Skeletal muscle satellite cell (primary cell): ENCODE results near the gene LINC00632.

ENCODE experiments used
- H3K27me3 ChIP-seq: 2 replicates; pipeline ENCODE4 v1.7.0; 2013; ENCODE audit warnings: low read length; ENCODE audit not compliant: control insufficient read depth, insufficient read depth
- H3K36me3 ChIP-seq: 2 replicates; pipeline ENCODE4 v1.7.0; 2013; ENCODE audit warnings: mild to moderate bottlenecking, control low read depth, low read length; ENCODE audit not compliant: insufficient read depth
- H3K4me1 ChIP-seq: 2 replicates; pipeline ENCODE4 v1.7.0; 2013; ENCODE audit warnings: low read length; ENCODE audit not compliant: control insufficient read depth, insufficient read depth
- H3K4me2 ChIP-seq: 2 replicates; pipeline ENCODE4 v1.7.0; 2013; ENCODE audit warnings: mild to moderate bottlenecking, low read length
- H3K4me3 ChIP-seq: 2 replicates; pipeline ENCODE4 v1.7.0; 2013; ENCODE audit warnings: low read length
- H3K9ac ChIP-seq: 2 replicates; pipeline ENCODE4 v1.7.0; 2013; ENCODE audit warnings: mild to moderate bottlenecking, low read depth, low read length, moderate library complexity
- H3K9me3 ChIP-seq: replicated peaks from 2 replicates; pipeline ENCODE4 v1.7.0; 2013; ENCODE audit warnings: mild to moderate bottlenecking, control low read depth, low read length

LINC00632 gene

GRCh38 chrX:140713174-140713539 lies 3.6 kb downstream of the LINC00632 start:
- H3K4me1 ChIP-seq, result no peaks in the 10 kb centered on the region
- no peaks in the 10 kb centered on the region for H3K27me3 ChIP-seq
- H3K9ac ChIP-seq, result no peak overlapping the region
- peak overlapping the region; percentile 35 for H3K4me2 ChIP-seq
- no peaks in the 10 kb centered on the region for H3K36me3 ChIP-seq
- no peaks in the 10 kb centered on the region for H3K9me3 ChIP-seq
- H3K4me3 ChIP-seq, result no peak overlapping the region

GRCh38 chrX:140715787-140716186 lies 6.2 kb downstream of the LINC00632 start:
- no peak overlapping the region for H3K9ac ChIP-seq

GRCh38 chrX:140723121-140723715 lies 13.7 kb downstream of the LINC00632 start:
- no peaks in the 10 kb centered on the region for H3K27me3 ChIP-seq
- H3K36me3 ChIP-seq, result no peaks in the 10 kb centered on the region
- H3K4me1 ChIP-seq, result no peaks in the 10 kb centered on the region
- H3K4me3 ChIP-seq, result no peak overlapping the region
- H3K9me3 ChIP-seq, result no peaks in the 10 kb centered on the region
- H3K4me2 ChIP-seq, result no peak overlapping the region
- no peak overlapping the region for H3K9ac ChIP-seq

More at GRCh38 chrX:140715787-140716186, 6.2 kb downstream of the LINC00632 start:
- Histone ChIP-seq H3K9me3 (no peaks in the 10 kb centered on the region), H3K27me3 (no peaks in the 10 kb centered on the region), H3K4me1 (no peaks in the 10 kb centered on the region), H3K4me3 (no peak overlapping the region), H3K36me3 (no peaks in the 10 kb centered on the region), H3K4me2 (no peak overlapping the region)

GRCh38 chrX:140724309-140724708 lies 14.8 kb downstream of the LINC00632 start:
- no peak overlapping the region for H3K9ac ChIP-seq
- no peak overlapping the region for H3K4me2 ChIP-seq
- H3K4me3 ChIP-seq, result no peak overlapping the region
- no peaks in the 10 kb centered on the region for H3K36me3 ChIP-seq
- H3K27me3 ChIP-seq, result no peaks in the 10 kb centered on the region
- H3K9me3 ChIP-seq, result no peaks in the 10 kb centered on the region
- no peaks in the 10 kb centered on the region for H3K4me1 ChIP-seq

- Histone ChIP-seq H3K4me1 (no peaks in the 10 kb centered on the region), H3K4me3 (no peak overlapping the region), H3K4me2 (no peak overlapping the region), H3K9ac (no peak overlapping the region), H3K27me3 (no peaks in the 10 kb centered on the region), H3K9me3 (no peaks in the 10 kb centered on the region), H3K36me3 (no peaks in the 10 kb centered on the region)
Observed at GRCh38 chrX:140724736-140725135, 15.2 kb downstream of the LINC00632 start.

GRCh38 chrX:140725500-140725899 lies 15.9 kb downstream of the LINC00632 start:
- Histone ChIP-seq H3K4me3 (no peak overlapping the region), H3K4me1 (no peaks in the 10 kb centered on the region), H3K9ac (no peak overlapping the region), H3K27me3 (no peaks in the 10 kb centered on the region), H3K9me3 (no peaks in the 10 kb centered on the region), H3K36me3 (no peaks in the 10 kb centered on the region), H3K4me2 (no peak overlapping the region)

- Histone ChIP-seq H3K9me3 (no peaks in the 10 kb centered on the region), H3K4me2 (no peak overlapping the region), H3K9ac (no peak overlapping the region), H3K4me1 (no peaks in the 10 kb centered on the region), H3K27me3 (no peaks in the 10 kb centered on the region), H3K4me3 (no peak overlapping the region), H3K36me3 (no peaks in the 10 kb centered on the region)
Observed at GRCh38 chrX:140733766-140734342, 24.3 kb downstream of the LINC00632 start.

GRCh38 chrX:140744085-140744484 lies 34.5 kb downstream of the LINC00632 start:
- Histone ChIP-seq H3K36me3 (no peaks in the 10 kb centered on the region), H3K9ac (no peak overlapping the region), H3K9me3 (no peaks in the 10 kb centered on the region), H3K4me3 (no peak overlapping the region), H3K4me2 (no peak overlapping the region), H3K4me1 (no peaks in the 10 kb centered on the region), H3K27me3 (no peaks in the 10 kb centered on the region)

GRCh38 chrX:140756941-140757340 lies 47.4 kb downstream of the LINC00632 start:
- no peak overlapping the region for H3K4me2 ChIP-seq
- H3K4me3 ChIP-seq, result no peak overlapping the region
- no peak overlapping the region for H3K9ac ChIP-seq
- H3K4me1 ChIP-seq, result no peaks in the 10 kb centered on the region
- H3K27me3 ChIP-seq, result no peaks in the 10 kb centered on the region
- H3K9me3 ChIP-seq, result no peaks in the 10 kb centered on the region
- no peaks in the 10 kb centered on the region for H3K36me3 ChIP-seq

- Histone ChIP-seq H3K9ac (no peak overlapping the region), H3K4me2 (peak overlapping the region; percentile 7), H3K27me3 (no peaks in the 10 kb centered on the region), H3K36me3 (no peaks in the 10 kb centered on the region), H3K4me3 (no peak overlapping the region), H3K4me1 (peaks cover 7% of the 10 kb centered on the region), H3K9me3 (no peaks in the 10 kb centered on the region)
Observed at GRCh38 chrX:140762061-140762460, 52.5 kb downstream of the LINC00632 start.

GRCh38 chrX:140764401-140764919 lies 54.9 kb downstream of the LINC00632 start:
- H3K4me1 ChIP-seq, result peaks cover 12% of the 10 kb centered on the region
- H3K27me3 ChIP-seq, result no peaks in the 10 kb centered on the region
- peak overlapping the region; percentile 86 for H3K4me3 ChIP-seq
- peak overlapping the region; percentile 89 for H3K9ac ChIP-seq
- H3K4me2 ChIP-seq, result peak overlapping the region; percentile 89
- no peaks in the 10 kb centered on the region for H3K9me3 ChIP-seq
- H3K36me3 ChIP-seq, result no peaks in the 10 kb centered on the region
